ENCODE measurements around the gene USP54. TPM values are rescaled to one million over a fixed set of nuclear protein-coding genes. Genes with fewer than 3 reads are reported as not detected.

USP54 gene
- total RNA-seq, 4 donors from 2014 or later: 14.8 to 24.9 (median 16.7) TPM

DNA sequence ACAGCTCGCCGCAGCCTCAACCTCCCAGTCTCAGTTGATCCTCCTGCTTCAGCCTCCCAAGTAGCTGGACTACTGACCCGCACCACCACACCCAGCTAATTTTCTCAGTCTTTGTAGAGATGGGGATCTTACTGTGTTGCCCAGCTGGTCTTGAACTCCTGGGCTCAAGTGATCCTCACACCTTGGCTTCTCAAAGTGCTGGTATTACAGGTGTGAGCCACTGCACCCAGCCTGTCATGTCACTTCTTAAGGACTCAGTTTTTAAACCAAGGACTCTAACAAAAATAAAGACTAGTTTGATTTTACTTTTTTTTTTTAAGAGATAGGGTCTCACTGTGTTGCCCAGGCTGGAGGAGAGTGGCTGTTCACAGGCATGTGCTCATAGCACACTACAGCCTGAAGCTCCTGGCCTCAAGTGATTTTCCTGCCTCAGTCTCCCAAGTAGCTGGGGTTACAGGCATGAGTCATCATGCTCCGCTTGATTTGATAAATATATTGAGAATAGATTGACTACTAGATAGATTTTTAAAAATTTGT, 78.9 kb downstream of the USP54 start:
- TF ChIP-seq CTCF (IDR thresholded peaks at IDR 0.05; ENCODE audit: low read depth): no peak

DNA sequence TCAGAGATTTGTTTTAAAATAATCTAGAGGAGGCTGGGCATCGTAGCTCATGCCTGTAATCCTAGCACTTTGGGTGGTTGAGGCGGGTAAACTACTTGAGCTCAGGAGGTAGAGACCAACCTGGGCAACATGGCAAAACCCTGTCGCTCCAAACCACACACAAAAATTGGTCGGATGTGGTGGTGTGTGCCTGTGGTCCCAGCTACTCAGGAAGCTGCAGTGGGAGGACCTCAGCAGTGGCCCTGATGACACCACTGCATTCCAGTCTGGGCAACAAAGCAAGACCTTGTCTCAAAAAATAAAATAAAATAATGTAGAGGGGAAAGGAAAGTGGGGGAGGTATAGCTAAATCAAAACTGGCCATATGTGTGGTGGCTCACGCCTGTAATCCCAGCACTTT, 81.4 kb downstream of the USP54 start:
- no peak for TF ChIP-seq CTCF (IDR thresholded peaks at IDR 0.05; ENCODE audit: low read depth)

GRCh38 chr10:73506491-73506890, 84.7 kb downstream of the USP54 start:
- TF ChIP-seq CTCF (IDR thresholded peaks at IDR 0.05; ENCODE audit: low read depth): no peak

GRCh38 chr10:73506074-73506473, 85.1 kb downstream of the USP54 start:
- no peak for TF ChIP-seq CTCF (IDR thresholded peaks at IDR 0.05; ENCODE audit: low read depth)

DNA sequence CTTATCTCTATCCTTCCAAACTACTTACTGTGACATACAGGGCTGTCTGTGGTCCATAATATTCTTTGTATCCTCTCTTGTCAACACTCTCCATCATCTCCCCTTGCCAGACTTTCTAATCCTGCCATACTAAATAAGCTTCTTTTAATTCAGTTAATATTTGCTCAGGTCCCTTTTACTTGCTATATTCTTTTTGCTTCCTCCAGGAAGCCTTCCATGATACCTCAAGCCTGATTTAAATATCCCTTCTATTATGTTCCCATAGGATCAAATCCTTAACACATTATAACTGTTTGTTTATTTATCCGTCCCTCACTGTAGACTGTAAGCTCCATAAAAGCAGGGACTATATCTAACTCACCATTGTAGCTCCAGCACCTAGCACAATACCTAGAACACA, 88.1 kb downstream of the USP54 start:
- TF ChIP-seq CTCF (IDR thresholded peaks at IDR 0.05; ENCODE audit: low read depth): no peak

DNA sequence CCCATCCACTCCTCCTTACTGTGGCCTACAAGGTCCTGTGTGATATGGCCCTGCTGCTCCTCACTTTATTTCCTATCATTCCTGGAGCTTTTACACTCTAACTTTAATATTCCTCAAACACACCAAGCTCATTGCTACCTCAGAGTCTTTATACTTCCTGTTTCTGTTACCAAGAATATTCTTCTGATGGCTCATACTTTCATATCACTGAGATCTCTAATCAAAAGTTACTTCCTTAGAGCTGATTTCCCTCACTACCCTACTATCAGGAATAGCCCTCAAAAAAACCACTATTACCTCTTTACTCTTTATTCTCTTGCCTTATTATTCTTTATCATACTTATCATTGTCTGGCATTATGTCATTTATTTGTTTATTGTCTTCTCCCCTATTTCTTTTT, 89.5 kb downstream of the USP54 start:
- TF ChIP-seq CTCF (IDR thresholded peaks at IDR 0.05; ENCODE audit: low read depth): no peak

DNA sequence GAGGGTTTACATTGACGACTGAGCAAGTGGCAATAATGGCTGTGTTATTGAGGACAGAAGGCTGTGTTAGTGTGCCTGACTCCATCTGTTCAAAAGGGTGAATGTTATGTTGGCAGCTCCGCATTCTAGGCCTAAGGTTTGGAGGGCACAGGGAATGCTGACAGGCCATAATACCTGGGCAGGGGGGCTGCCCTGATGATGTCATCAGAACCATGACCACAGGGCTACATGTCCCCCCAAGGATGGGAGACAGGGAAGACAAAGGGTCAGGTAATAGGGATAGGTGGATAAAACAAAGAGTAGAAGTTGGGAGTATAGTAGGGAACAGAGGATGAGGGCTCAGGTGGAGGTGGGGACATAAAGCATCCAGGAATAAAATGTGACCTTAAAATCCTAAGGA, 93.5 kb downstream of the USP54 start:
- no peak for TF ChIP-seq CTCF (IDR thresholded peaks at IDR 0.05; ENCODE audit: low read depth)
